ENCODE measurements around the gene VARS2.

Gene VARS2

DNA sequence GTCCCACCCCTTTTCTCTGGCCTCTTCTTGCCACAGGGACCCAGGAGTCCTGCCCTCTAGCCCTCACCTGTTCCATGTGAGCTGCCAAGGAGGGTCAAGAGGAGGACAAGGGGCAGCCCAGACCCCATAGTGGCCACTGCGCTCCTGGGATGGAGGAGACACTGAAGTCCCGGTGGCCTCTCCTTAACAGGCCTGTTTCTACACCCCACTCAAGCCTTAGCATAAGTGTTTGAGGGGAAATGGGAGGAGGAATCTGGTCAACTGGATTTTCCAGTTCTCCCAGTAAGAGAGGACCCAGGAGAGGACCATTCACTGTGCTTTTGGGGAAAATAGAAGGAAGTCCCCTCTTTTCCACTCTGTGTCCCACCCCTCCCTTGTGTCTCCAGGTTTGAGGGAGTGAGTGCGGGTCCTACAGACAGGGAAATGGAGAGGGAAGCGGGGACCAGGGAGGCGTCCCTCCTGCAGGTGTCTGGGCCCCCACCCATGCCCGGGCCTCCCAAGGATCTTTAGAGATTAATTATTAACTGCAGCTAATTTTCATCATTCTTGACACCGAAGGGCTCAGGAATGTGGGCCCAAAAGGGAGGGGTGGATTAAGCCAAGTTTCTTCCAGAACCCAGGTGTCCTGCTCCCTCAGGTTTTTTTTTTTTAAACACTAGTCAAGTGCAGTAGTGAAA is 18.1 kb downstream of the VARS2 start, which contains the start of gene SFTA2:
SFTA2 (minus strand) TSS at position 202 of the 677 bp plus-strand sequence; CDS start at position 128, 74 bp downstream.
- no peaks in the 10 kb centered on the region for H3K79me2 ChIP-seq (ENCODE audit: low read length)
- H3K36me3 ChIP-seq (replicated peaks; ENCODE audit: low read depth, low read length): peaks cover 11% of the 10 kb centered on the region
- no peak within 1 kb of the TSS for H3K9ac ChIP-seq (ENCODE audit: low read length)
- H2AFZ ChIP-seq (ENCODE audit: low read depth, low read length): no peak within 1 kb of the TSS
- TF ChIP-seq CTCF (IDR thresholded peaks at IDR 0.05; ENCODE audit: low read depth, low read length) (no peak), EZH2phosphoT487 (IDR thresholded peaks at IDR 0.05; ENCODE audit: low read depth) (no peak)
- H4K20me1 ChIP-seq (ENCODE audit: insufficient read depth, low read length): no peaks in the 10 kb centered on the region
- H3K9me3 ChIP-seq (ENCODE audit: insufficient read depth, low read length): no peaks in the 10 kb centered on the region
- H3K27ac ChIP-seq (ENCODE audit: low read length): no peak within 1 kb of the TSS
- H3K4me1 ChIP-seq (ENCODE audit: low read length): no peaks in the 10 kb centered on the region
- H3K27me3 ChIP-seq (ENCODE audit: low read depth, low read length): no peaks in the 10 kb centered on the region
- H3K4me3 ChIP-seq (ENCODE audit: low read length): no peak within 1 kb of the TSS
- H3K4me2 ChIP-seq (ENCODE audit: low read length): no peak within 1 kb of the TSS

GRCh38 chr6:30932665-30933365 is 18.8 kb downstream of the VARS2 start:
- Histone ChIP-seq H3K9ac (ENCODE audit: low read length) (no peak overlapping the region), H4K20me1 (ENCODE audit: insufficient read depth, low read length) (no peaks in the 10 kb centered on the region), H3K4me3 (ENCODE audit: low read length) (no peak overlapping the region), H2AFZ (ENCODE audit: low read depth, low read length) (no peak overlapping the region), H3K79me2 (ENCODE audit: low read length) (no peaks in the 10 kb centered on the region), H3K27ac (ENCODE audit: low read length) (no peak overlapping the region), H3K4me2 (ENCODE audit: low read length) (no peak overlapping the region), H3K4me1 (ENCODE audit: low read length) (no peaks in the 10 kb centered on the region), H3K36me3 (replicated peaks; ENCODE audit: low read depth, low read length) (peaks cover 8% of the 10 kb centered on the region), H3K27me3 (ENCODE audit: low read depth, low read length) (no peaks in the 10 kb centered on the region), H3K9me3 (ENCODE audit: insufficient read depth, low read length) (no peaks in the 10 kb centered on the region)
- TF ChIP-seq CTCF (IDR thresholded peaks at IDR 0.05; ENCODE audit: low read depth, low read length) (no peak), EZH2phosphoT487 (IDR thresholded peaks at IDR 0.05; ENCODE audit: low read depth) (no peak)

- TF ChIP-seq CTCF (IDR thresholded peaks at IDR 0.05; ENCODE audit: low read depth, low read length) (no peak), EZH2phosphoT487 (IDR thresholded peaks at IDR 0.05; ENCODE audit: low read depth) (no peak)
- H3K36me3 ChIP-seq (replicated peaks; ENCODE audit: low read depth, low read length): no peaks in the 10 kb centered on the region
- H3K4me3 ChIP-seq (ENCODE audit: low read length): no peak overlapping the region
- H4K20me1 ChIP-seq (ENCODE audit: insufficient read depth, low read length): no peaks in the 10 kb centered on the region
- H2AFZ ChIP-seq (ENCODE audit: low read depth, low read length): no peak overlapping the region
- H3K27ac ChIP-seq (ENCODE audit: low read length): no peak overlapping the region
- no peak overlapping the region for H3K4me2 ChIP-seq (ENCODE audit: low read length)
- no peaks in the 10 kb centered on the region for H3K79me2 ChIP-seq (ENCODE audit: low read length)
- no peaks in the 10 kb centered on the region for H3K9me3 ChIP-seq (ENCODE audit: insufficient read depth, low read length)
- H3K4me1 ChIP-seq (ENCODE audit: low read length): no peaks in the 10 kb centered on the region; the same call in 1 of the 2 replicates
- no peak overlapping the region for H3K9ac ChIP-seq (ENCODE audit: low read length)
- no peaks in the 10 kb centered on the region for H3K27me3 ChIP-seq (ENCODE audit: low read depth, low read length)
Observed at GRCh38 chr6:30935018-30935417, 21.0 kb downstream of the VARS2 start.

DNA sequence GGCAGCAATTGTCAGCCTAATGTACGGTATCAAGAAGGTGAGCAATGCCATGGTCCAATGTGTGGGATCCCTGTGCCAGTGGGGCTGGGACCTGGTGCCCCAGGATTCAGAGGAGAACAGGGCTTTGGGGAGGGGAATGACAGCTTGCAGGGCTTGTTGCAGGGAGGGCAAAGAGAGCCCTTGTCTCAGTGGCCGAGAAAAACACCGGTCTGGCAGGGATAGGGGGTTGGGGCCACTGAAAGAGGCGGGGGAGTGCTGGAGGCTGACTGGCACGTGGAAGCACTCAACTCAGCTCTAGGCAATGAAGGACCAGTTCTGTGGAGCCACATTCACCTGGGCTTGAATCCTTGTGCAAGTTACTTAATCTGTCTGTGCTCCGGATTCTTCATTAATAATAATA is 23.2 kb downstream of the VARS2 start:
- Histone ChIP-seq H3K79me2 (ENCODE audit: low read length) (no peaks in the 10 kb centered on the region), H3K4me1 (ENCODE audit: low read length) (peaks cover 15% of the 10 kb centered on the region), H3K9me3 (ENCODE audit: insufficient read depth, low read length) (no peaks in the 10 kb centered on the region), H3K27me3 (ENCODE audit: low read depth, low read length) (no peaks in the 10 kb centered on the region), H3K9ac (ENCODE audit: low read length) (no peak overlapping the region), H2AFZ (ENCODE audit: low read depth, low read length) (no peak overlapping the region), H3K36me3 (replicated peaks; ENCODE audit: low read depth, low read length) (no peaks in the 10 kb centered on the region), H3K4me2 (ENCODE audit: low read length) (no peak overlapping the region), H3K4me3 (ENCODE audit: low read length) (no peak overlapping the region), H4K20me1 (ENCODE audit: insufficient read depth, low read length) (no peaks in the 10 kb centered on the region), H3K27ac (ENCODE audit: low read length) (no peak overlapping the region)
- TF ChIP-seq EZH2phosphoT487 (IDR thresholded peaks at IDR 0.05; ENCODE audit: low read depth): no peak
- TF ChIP-seq CTCF (IDR thresholded peaks at IDR 0.05; ENCODE audit: low read depth, low read length): no peak
